Thymus (tissue), 11 donors: ENCODE measurements around the gene ERBB2. TPM values are rescaled to one million over a fixed set of nuclear protein-coding genes. Genes with fewer than 3 reads are reported as not detected.
A peak's percentile ranks its signal among the peaks of the same experiment; 100 is the strongest.

ENCODE experiments used
- DNase-seq, 9 donors: peaks; one replicate each; pipeline ENCODE4 v3.0.0-alpha.2; 2013; ENCODE audit warnings: low spot score in 9 of 9, low read depth in 6 of 9, missing footprints in 1 of 9
- H3K27ac ChIP-seq, 2 donors: one replicate each; pipeline ENCODE4 v1.5.1; 2013; ENCODE audit warnings: control low read depth in 1 of 2, low read depth in 1 of 2, low read length in 1 of 2, mild to moderate bottlenecking in 1 of 2, moderate library complexity in 1 of 2
- H3K27me3 ChIP-seq, 2 donors: one replicate each; pipeline ENCODE4 v1.5.1; 2013; ENCODE audit warnings: low read length in 1 of 2; ENCODE audit not compliant: control insufficient read depth in 2 of 2, insufficient read depth in 1 of 2
- H3K36me3 ChIP-seq, 2 donors: one replicate each; pipeline ENCODE4 v1.5.1; 2013; ENCODE audit warnings: low read length in 1 of 2, mild to moderate bottlenecking in 1 of 2, moderate library complexity in 1 of 2; ENCODE audit not compliant: control insufficient read depth in 2 of 2, insufficient read depth in 2 of 2
- H3K4me1 ChIP-seq, 2 donors: one replicate each; pipeline ENCODE4 v1.5.1; 2013; ENCODE audit warnings: low read length in 2 of 2; ENCODE audit not compliant: control insufficient read depth in 2 of 2, insufficient read depth in 2 of 2
- H3K4me3 ChIP-seq, 2 donors: one replicate each; pipeline ENCODE4 v1.5.1; 2013; ENCODE audit warnings: low read length in 2 of 2, control low read depth in 1 of 2, mild to moderate bottlenecking in 1 of 2
- H3K9me3 ChIP-seq, 2 donors: one replicate each; pipeline ENCODE4 v1.5.1; 2013; ENCODE audit warnings: low read length in 1 of 2, mild to moderate bottlenecking in 1 of 2; ENCODE audit not compliant: control insufficient read depth in 2 of 2, insufficient read depth in 1 of 2
- WGBS: extraction: QIAGEN DNeasy Blood & Tissue Kit; methylation state at CpG from one replicate; pipeline ENCODE4 v1.1.7; 2013; 5-methylcytosine and 5-hydroxymethylcytosine counted together
- polyA plus RNA-seq: library from polyadenylated mRNA; stranded (reverse); fragments of 200-250 nt; gene quantifications from one replicate; pipeline ENCODE4 v1.2.3, GENCODE V29; 2013
- total RNA-seq: library from RNA; stranded (reverse); fragments of 120-200 nt; gene quantifications from one replicate; pipeline ENCODE4 v1.2.4, GENCODE V29; 2013
- donor health status: healthy.

The ERBB2 gene
- total and polyA plus RNA-seq, 2 donors: 6.1 to 14.3 TPM

DNA sequence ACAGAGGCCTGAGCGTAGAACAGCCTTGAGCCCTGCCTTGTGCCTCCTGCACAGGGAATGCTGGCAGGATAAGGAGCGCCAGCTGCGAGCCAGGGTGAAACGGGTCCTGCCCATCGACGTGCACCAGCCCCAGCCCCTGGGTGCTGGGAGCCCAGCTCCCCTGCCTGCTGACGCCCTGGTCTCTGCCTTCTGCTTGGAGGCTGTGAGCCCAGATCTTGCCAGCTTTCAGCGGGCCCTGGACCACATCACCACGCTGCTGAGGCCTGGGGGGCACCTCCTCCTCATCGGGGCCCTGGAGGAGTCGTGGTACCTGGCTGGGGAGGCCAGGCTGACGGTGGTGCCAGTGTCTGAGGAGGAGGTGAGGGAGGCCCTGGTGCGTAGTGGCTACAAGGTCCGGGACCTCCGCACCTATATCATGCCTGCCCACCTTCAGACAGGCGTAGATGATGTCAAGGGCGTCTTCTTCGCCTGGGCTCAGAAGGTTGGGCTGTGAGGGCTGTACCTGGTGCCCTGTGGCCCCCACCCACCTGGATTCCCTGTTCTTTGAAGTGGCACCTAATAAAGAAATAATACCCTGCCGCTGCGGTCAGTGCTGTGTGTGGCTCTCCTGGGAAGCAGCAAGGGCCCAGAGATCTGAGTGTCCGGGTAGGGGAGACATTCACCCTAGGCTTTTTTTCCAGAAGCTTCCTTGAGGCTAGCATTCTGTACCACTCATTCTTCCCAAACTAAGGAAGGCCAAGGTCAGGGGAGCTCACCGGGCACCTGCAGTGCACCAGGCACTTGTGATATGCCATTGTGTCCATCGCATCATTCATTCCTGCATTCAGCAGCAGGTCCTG is 29.7 kb upstream of the ERBB2 start:
- WGBS: 95% methylated on average over 23 of the region's 23 CpGs
- no peaks in the 10 kb centered on the region for H3K36me3 ChIP-seq
- peaks cover 0 to 21% of the 10 kb centered on the region in 2 donors for H3K4me1 ChIP-seq
- H3K9me3 ChIP-seq: peaks cover 0 to 7% of the 10 kb centered on the region in 2 donors
- peaks cover 35 to 70% of the 10 kb centered on the region in 2 donors for H3K27me3 ChIP-seq
- no peak overlapping the region for H3K4me3 ChIP-seq
- no peak overlapping the region for H3K27ac ChIP-seq
- no peak for DNase-seq

DNA sequence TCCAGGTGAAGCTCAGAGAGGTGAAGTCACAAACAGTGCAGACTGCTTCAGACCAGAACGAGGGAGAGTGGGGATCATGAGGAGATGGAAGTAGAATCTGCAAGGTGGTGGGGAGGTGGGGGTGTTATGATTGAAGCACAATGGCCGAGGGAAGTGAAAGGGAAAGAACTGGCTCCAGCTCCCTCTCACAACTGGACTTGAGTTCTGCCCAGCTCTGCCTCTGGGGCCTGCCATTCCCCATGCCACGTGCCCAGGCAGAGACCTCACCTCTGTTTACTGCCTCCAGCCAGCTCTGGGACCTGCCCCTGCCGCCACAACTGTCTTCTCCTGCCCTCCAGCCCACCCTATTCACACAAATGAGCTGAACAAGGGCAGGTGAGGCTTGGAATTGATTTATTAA is 29.1 kb upstream of the ERBB2 start:
- Histone ChIP-seq H3K27ac (no peak overlapping the region), H3K4me3 (no peak overlapping the region), H3K27me3 (peaks cover 30 to 64% of the 10 kb centered on the region in 2 donors), H3K4me1 (peaks cover 0 to 27% of the 10 kb centered on the region in 2 donors), H3K9me3 (peaks cover 0 to 7% of the 10 kb centered on the region in 2 donors), H3K36me3 (no peaks in the 10 kb centered on the region)
- no peak for DNase-seq
- WGBS: 81% methylated on average over 4 of the region's 4 CpGs

DNA sequence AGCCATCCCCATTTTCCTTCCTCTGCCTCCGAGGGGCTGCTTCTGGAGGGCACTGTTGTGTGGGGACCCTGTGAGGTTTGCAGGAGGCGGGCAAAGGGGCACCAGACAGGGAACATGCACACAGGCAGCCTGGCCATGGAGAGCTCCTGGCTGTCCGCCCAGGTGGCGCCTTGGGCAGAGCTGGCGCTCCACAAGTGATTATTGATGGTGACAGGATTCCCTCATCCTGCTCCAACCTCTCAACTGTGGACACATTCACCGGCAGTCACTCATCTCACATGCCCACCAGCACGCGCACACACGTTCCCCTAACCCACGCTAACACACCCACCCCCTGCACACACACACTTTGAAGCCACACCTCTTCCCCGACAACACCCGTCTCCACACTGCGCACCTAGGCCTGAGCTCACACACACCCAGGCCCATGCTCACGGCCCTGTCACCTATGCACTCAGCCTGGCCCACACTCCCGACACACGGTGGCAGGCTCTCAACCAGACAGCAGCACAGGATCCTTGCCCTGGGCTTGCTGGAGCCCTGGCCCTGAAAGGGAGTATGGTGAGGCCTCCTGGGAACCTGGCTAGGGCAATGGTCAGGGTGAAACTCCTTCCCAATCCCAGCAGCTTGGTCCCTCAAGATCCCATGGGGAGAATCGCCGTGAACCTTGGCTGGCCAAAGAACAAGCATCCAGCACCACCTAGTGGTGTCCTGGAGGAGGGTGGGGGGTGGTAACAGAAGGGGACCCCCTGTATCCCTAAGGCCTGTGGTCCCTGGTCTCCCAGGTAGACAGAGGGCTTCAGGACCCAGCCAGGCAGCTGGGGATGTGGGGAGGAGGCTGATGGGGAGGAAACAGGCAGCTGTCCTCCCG is 28.0 kb upstream of the ERBB2 start:
- Histone ChIP-seq H3K4me3 (no peak overlapping the region), H3K9me3 (peaks cover 0 to 5% of the 10 kb centered on the region in 2 donors), H3K27ac (no peak overlapping the region), H3K27me3 (peaks cover 20 to 53% of the 10 kb centered on the region in 2 donors), H3K4me1 (peaks cover 0 to 36% of the 10 kb centered on the region in 2 donors), H3K36me3 (no peaks in the 10 kb centered on the region)
- 65% methylated on average over 19 of the region's 19 CpGs for WGBS
- peak in 1 of 9 donors; percentile 47 for DNase-seq

DNA sequence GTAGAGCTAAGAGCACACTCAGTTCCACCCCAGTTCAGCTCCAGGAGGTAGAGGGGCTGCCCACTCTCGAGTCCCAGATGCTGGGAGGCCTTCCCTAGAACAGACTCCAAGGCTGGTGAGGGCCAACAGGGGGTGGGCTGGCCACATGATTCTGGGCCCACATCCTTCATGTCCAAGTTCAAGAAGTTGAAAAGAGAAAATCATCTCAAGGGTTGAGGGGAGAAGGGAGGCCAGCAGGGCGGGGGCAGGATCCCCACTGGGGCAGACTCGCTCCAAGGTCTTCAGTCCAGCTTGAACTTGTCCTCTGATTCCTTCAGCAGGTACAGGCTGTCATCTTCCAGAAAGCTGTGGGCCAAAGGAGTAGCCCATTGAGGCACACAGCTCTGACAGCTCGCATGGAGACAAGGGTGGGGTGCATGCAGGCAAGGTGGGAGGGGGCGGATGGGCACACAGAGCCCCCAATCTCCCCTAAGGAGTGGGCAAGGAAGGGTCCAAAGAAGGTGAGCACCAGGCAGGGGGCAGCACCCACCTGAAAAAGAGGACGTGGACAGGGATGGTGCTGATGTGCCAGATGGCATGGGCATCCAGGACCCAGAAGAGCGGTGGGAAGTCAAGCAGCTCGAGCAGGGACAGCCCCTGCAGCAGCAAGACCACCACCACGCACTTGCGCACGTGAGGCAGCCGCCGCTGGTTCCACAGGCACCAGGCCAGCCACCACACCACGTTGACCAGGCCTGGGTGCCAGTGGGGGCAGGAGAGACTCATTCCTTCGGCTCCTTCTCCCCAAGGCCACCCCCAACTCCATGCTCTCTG is 27.1 kb upstream of the ERBB2 start:
- DNase-seq: no peak
- peaks cover 0 to 35% of the 10 kb centered on the region in 2 donors for H3K4me1 ChIP-seq
- H3K4me3 ChIP-seq: no peak overlapping the region
- 97% methylated on average over 15 of the region's 15 CpGs for WGBS
- no peaks in the 10 kb centered on the region for H3K36me3 ChIP-seq
- H3K27me3 ChIP-seq: peaks cover 11 to 44% of the 10 kb centered on the region in 2 donors
- no peaks in the 10 kb centered on the region for H3K9me3 ChIP-seq
- H3K27ac ChIP-seq: no peak overlapping the region

DNA sequence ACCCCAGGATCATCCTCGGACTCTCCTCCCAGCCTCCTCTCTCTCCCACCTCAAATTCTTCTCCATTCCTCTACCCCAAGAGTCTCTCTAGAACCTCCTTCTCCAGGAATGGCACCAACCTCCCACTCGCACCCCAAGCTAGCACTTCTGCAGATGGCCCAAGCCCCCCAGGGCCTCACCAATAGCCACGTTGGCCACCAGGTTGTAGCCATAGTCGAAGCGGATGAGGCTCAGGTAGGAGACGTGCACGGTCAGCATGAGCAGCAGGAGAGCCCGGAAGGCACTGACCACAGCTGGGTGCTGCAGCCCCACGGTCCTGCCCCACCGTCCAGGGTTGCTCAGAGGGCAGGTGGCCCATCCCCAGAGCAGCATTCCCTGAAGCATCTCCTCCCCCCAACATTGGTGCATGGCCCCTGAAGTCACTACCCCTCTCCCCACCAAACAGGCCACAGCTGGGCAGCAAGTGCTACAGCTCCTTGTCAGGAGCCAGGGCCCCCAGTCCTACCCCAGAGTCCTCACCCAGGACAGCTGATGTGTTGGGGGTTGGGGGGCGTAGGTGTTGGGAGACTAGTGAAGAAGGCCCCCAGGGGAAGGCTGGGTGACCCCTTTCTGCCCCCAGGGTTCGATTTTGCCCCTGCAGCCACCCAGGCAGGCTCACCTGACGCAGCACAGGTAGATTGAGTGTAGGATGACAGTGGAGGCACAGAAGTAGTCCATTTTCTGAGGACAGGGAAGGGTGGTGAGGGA is 26.4 kb upstream of the ERBB2 start:
- no peaks in the 10 kb centered on the region for H3K9me3 ChIP-seq
- DNase-seq: no peak
- H3K4me1 ChIP-seq: peaks cover 0 to 40% of the 10 kb centered on the region in 2 donors
- H3K4me3 ChIP-seq: no peak overlapping the region
- H3K27me3 ChIP-seq: peaks cover 6 to 36% of the 10 kb centered on the region in 2 donors
- no peaks in the 10 kb centered on the region for H3K36me3 ChIP-seq
- H3K27ac ChIP-seq: no peak overlapping the region
- WGBS: 91% methylated on average over 13 of the region's 13 CpGs

DNA sequence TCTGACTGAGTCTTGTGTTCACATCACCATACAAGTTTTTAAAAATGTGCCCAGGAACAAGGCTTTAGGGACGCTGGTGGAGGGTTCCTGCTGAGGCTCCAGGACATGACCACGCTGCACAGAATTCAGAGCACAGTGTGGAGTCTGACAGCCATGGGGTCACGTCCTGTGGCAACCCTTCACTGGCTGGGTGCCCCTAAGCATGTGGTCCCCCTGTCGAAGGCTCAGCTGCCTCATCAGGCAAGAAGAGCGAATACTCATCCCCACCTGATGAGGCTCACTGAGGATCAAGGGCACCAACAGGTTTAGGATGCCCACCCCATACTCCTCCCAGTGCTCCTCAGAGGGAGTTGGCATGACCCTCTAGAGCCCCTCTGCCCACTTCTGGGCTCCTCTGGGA is 25.7 kb upstream of the ERBB2 start:
- Histone ChIP-seq H3K4me1 (peaks cover 2 to 40% of the 10 kb centered on the region in 2 donors), H3K9me3 (no peaks in the 10 kb centered on the region), H3K27me3 (peaks cover 6 to 30% of the 10 kb centered on the region in 2 donors), H3K27ac (no peak overlapping the region), H3K4me3 (no peak overlapping the region), H3K36me3 (no peaks in the 10 kb centered on the region)
- WGBS: 96% methylated on average over 5 of the region's 5 CpGs
- DNase-seq: no peak

DNA sequence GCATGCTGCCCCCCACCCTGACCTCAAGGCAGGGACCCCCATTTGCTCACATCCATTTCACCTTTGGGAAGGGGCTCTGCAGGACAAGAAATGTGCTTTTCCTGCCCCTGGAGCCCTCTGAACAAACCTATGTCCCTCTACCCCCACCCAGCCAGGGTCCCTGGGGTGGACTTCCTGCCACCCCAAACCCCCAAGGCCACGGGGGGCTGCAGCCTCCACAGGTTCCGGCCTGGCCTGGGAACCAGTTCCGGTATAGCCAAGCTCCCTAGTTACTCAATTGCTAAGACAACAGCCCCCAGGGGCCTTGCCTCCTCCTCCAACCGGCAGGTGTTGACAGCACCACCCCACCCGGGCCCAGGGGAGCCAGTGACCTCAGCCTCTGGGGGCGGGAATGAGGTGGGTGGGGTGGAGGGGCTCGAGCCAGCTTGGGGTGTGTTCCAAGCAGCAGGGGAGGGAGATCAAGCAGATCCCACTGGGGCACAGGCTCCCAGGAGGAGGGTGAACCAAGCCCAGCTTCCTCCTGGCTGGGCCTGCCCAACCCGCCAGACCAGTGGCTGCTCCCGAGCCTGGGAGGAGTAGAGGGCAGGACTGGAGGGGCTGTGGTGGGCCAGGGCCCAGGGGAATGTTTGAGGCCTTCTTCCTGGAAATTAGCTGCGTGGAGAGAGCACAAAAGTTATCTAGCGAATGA is 25.0 kb upstream of the ERBB2 start:
- Histone ChIP-seq H3K27ac (no peak overlapping the region), H3K9me3 (peaks cover 0 to 3% of the 10 kb centered on the region in 2 donors), H3K4me1 (peaks cover 9 to 47% of the 10 kb centered on the region in 2 donors), H3K4me3 (no peak overlapping the region), H3K27me3 (peaks cover 0 to 23% of the 10 kb centered on the region in 2 donors), H3K36me3 (no peaks in the 10 kb centered on the region)
- no peak for DNase-seq
- 78% methylated on average over 11 of the region's 11 CpGs for WGBS
